Keratinocyte (primary cell): Measurements from ENCODE around the gene ILKAP.

Experiments
- CTCF ChIP-seq, 3 experiments: IDR thresholded peaks in 1 of 3; conservative IDR thresholded peaks in 1 of 3; optimal IDR thresholded peaks in 1 of 3; 2 replicates in 2 of 3; 3 replicates in 1 of 3; pipeline versions ENCODE3 to v1.5.1; 2011; ENCODE audit warnings: low read length in 3 of 3, mild to moderate bottlenecking in 3 of 3, moderate library complexity in 2 of 3, control low read depth in 1 of 3, inconsistent platforms in 1 of 3; ENCODE audit not compliant: insufficient read depth in 2 of 3; ENCODE audit errors: extremely low read depth in 1 of 3
- EZH2 ChIP-seq: IDR thresholded peaks from one replicate; pipeline ENCODE4 v1.6.1; 2012; ENCODE audit warnings: inconsistent platforms, mild to moderate bottlenecking, low read length, moderate library complexity

- no peak for TF ChIP-seq CTCF (optimal IDR thresholded peaks at IDR 0.05 in 1 of 3, IDR thresholded peaks at IDR 0.05 in 1 of 3, conservative IDR thresholded peaks at IDR 0.05 in 1 of 3; ENCODE audit: extremely low read depth in 1 of 3, insufficient read depth in 2 of 3, low read length in 3 of 3)
- no peak for TF ChIP-seq EZH2
Observed at GRCh38 chr2:238127165-238128060, 76.1 kb downstream of the ILKAP start.
